GM19238 (cell line): ENCODE results near the gene AGPAT1.

Source experiments
- DNase-seq: peaks from one replicate; pipeline ENCODE4 v3.0.0; 2011; ENCODE audit warnings: low spot score; ENCODE audit not compliant: insufficient read length

AGPAT1 gene

GRCh38 chr6:32171234-32171633, 4.7 kb downstream of the AGPAT1 start:
- DNase-seq = no peak

DNA sequence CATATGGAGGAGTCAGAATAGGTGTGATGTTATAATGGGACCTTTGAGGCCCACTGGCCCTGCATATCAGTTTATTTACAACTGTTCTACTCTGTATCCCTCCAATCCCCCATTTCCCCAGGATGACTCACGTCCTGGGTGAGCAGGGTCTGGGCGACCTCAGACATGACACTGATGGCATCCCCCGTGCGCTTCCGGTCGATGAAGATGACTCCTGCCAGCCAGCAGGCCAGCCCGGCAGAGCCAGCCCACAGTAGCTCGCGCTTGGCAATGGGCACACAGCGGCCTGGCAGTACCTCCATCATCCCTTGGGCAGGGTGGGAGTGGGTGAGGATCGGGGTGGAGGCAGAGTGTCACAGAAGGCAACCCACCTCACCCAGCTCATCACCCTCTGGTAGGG, 5.6 kb downstream of the AGPAT1 start:
- DNase-seq = no peak

- no peak for DNase-seq
Measured at GRCh38 chr6:32168807-32169591, 6.9 kb downstream of the AGPAT1 start.

- DNase-seq = no peak
Measured at GRCh38 chr6:32168350-32168749, 7.5 kb downstream of the AGPAT1 start.

DNA sequence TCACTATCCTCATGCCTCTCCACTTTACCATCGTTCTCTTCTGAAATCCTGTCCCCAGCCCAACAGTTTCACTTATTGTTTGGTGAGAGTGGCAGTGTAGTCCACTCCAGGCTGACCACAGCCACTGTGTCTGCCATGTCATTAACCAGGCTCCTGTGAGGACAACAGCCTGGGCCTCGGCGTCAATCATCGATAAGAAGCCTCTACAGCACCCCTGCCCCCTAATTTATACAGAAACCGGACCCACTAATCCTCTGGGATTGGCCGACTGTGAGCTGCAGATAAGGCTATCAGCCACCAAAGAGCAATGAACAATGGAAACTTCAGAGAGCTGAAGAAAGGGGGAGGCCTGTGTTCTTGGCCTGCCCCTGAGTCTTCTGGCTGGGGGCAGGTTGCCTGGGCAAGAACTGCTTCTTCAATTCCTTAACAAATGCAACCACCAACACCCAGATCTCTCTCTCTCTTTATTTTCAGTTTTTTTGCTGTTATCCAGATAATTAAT, 8.1 kb downstream of the AGPAT1 start:
- DNase-seq = no peak

DNA sequence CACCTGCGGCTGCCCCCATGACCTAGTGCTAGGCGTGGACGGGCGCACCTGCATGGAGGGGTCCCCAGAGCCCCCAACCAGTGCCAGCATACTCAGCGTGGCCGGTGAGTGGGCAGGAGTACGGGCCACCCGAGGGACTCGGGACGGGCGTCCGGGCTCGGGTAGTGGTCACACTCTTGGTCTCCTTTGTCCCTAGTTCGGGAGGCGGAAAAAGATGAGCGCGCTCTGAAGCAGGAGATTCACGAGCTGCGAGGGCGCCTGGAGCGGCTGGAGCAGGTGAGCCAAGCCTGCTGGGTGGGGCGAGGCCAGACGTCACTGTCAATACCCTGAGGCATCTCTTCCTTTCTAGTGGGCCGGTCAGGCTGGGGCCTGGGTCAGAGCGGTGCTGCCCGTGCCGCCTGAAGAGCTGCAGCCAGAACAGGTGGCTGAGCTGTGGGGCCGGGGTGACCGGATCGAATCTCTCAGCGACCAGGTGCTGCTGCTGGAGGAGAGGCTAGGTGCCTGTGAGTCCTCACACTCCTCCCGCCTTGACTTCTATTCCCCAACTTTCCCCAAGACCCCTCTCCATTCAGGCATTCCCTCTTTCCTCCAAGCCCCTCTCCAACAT, 8.6 kb downstream of the AGPAT1 start:
- DNase-seq = no peak

GRCh38 chr6:32166411-32167061, 9.3 kb downstream of the AGPAT1 start:
- no peak for DNase-seq

DNA sequence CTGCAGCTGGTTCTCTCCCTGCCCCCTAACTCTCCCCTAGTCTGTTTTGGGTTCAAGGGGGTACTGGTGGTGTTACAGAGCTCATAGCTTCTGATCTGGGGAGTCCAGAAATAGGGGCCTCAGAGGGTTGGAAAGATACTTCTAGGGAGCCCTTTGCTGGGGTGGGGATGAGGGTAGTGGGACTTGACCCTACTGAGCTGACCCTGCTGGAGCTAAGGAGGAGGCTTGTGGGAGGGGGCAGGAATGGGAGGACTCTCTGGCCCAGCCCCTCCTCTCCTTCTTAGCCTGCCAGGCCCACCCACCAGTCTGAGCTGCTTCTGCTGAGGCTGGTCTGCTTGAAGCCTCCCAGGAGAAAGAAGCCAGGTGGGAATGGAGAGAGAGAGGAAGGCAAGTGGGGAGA, 11.6 kb downstream of the AGPAT1 start, which contains the start of gene EGFL8:
TSS of gene EGFL8 (plus strand) at position 301 of the 400 bp plus-strand sequence. CDS start 1,571 bp downstream, outside the sequence.
- DNase-seq = no peak

DNA sequence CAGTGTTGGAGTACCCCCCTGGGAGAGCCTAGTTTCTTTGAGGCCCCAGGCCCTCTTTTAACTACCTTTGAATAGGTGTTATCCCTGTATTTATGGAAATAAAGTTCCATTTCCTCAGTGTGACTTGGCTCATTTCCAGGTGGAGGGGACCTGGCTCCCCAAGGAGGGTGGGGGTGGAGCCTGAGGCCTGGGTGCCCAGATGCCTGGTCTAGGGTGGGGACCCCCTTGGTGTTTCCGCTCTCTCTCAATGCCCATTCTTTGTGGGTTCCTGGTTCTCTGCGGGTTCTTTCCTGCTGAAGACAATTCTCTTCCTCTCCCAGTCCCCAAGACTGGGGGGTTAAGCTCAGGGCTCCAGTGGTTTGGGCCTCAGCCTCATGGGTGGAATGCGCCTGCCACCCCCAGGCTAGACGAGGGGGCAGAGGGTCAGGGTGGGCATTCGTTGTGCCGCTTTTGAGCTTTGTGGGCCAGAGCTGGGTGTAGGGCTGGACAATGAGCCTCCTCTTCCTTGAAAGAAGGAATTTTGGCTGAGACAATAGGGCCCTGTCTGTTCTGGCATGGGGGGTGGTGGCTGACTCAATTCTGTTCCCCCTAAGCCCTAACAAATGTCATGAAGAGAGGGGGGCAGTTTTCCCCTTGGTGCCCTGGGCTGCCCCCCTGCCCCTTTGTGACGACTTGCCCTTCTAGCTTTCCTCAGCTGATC, 12.2 kb downstream of the AGPAT1 start:
- DNase-seq = no peak

GRCh38 chr6:32158052-32158451, 17.8 kb downstream of the AGPAT1 start:
- DNase-seq = no peak

GRCh38 chr6:32156891-32157290, 19.0 kb downstream of the AGPAT1 start:
- DNase-seq = no peak

DNA sequence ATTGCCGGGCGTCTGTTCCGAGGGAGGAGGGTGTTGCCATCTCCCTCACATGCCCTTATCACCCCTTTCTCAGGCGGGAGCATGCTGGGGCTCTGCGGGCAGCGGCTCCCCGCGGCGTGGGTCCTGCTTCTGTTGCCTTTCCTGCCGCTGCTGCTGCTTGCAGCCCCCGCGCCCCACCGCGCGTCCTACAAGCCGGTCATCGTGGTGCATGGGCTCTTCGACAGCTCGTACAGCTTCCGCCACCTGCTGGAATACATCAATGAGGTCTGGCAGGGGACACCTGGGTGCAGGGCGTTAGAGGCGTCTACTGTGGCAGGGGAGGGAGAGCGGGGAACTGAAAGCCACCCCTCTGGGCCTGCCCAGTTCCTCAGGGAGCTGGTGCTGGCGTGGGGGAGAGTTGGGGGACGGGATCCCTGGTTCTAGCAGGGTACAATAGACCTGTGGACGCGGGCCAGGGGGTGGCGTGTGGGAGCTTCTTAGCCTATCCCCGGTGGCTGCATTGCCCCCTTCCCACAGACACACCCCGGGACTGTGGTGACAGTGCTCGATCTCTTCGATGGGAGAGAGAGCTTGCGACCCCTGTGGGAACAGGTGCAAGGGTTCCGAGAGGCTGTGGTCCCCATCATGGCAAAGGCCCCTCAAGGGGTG, 21.2 kb downstream of the AGPAT1 start:
- DNase-seq = peak; percentile 87

DNA sequence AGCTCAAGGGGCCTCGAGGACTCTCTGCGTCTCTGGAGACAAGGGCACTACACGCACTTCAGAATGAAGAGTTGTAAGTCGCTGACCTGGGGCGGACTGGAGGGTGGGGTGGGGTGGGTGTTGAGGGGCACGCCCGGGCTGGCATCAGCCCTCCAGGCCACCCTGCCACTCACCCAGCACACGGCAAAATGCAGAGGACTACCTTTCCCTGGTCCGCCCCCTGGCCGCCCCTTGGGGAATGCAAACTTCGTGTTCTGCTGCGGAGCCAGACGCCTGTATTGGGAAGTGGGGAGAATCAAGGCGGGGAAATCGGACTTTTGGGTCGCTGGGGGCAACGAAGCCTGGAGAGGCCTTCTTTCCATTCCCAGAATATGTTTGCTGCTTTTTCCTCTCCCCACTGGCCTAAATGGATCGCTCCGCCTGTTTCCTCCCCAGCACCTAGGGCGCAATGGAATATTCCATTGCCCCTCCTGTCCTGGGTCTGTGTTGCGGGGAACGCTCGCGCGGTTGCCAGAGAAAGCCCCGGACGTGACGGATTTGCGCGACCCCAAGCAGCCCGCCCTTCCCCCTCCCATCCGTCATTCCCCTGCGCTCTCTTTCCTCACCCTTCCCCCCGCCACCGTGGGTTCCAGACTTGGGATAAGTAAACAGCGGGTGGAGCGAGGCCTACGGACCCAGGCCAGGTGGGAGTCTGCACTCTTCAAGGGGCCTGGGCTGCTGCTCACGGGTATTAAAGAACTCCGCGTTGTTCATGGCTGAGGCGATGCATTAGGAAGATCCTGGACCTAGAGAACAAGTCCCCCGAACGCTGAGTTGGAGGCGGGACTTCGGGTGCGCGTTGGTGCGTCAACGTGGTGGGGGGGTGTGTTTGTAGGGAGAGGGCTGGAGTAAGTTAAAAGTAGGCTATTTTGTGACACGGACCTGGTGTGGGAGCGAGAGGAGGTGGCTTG, 22.0 kb downstream of the AGPAT1 start, which contains the start of gene PPT2:
TSS of gene PPT2 (plus strand) at position 578 of the 950 bp plus-strand sequence. CDS start 454 bp downstream, outside the sequence.
- peak; percentile 58 for DNase-seq

GRCh38 chr6:32152769-32153563, 22.9 kb downstream of the AGPAT1 start:
- no peak for DNase-seq

DNA sequence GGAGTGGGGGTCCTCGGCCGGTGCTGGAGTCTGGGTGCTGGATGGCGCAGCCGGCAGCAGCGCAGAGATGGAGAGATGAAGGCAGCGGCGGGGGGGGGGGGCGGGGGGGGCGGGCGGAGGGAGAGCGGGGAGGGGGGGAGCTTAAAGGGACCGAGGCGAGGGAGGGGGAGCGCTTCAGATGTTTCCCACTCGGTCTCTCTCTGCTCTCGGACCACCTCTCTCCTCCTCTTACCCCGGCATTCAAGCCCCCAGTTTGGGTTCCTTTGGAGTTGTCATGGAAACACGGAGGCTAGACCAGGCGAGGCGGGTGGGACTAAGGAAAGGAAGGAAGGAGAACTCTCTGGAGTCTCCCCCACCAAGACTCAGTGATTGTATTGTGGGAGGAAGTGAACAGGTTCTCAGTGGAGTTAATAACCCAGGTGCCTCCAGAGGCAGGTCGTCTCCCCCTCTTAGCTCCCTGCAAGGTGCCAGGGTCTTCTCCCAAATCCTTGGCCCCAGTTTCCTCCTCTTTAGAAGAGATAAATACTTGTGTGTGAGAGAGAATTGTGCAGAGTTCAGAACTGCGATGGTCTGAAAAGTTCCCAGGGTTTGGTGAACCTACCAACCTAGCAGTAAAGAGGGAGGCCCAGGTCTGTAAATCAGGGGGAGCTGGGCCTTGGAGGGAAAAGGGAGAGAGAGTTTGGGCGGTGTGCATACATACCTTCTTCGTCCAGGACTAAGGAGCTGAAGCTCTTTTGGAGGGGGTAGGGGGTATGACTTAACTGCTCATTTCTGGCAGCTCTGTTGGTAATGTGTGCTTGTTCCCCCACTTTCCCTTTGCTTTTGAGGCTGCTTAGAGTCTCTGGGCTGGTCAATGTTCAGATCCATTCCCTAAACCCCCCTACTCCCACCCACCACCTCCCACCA, 23.8 kb downstream of the AGPAT1 start, which contains the start of gene PRRT1:
TSS of gene PRRT1 (minus strand) at position 77 of the 906 bp plus-strand sequence. CDS start 112 bp downstream, outside the sequence.
- DNase-seq = no peak

DNA sequence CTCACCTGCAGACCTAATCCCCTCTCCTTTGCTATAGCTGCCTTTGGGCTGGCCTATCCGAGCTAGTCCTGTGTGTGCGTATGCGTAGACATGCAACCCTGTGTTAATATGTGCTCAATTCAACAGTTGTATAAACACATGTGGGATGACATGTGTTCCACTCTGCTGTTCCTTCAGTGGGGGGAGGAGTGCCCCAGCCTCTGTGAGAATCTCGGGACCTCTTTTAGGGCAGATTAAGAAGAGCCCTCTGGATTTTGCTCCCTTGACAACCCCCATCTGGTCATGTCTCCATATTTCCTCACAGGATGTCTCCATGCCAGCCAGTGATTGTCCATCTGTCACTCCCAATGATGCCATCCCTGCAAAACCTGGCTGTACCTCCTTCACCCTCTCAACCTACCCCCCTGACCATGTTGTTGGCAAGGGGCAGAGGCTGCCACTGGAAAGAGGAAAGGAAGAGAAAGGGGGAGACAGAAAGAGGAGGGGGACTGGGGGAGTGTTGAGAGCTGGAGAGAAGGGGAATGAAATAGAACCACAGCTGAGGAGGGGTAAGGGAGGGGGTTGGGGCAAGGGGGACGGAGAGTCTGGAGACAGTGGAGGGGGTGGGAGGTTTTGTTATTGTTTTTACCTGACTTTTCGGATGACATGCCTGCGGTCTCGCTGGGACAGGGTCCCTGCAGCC, 24.6 kb downstream of the AGPAT1 start:
- no peak for DNase-seq
